SK-N-SH (cell line): ENCODE measurements around the gene TMEM232. TPM values are rescaled to one million over a fixed set of nuclear protein-coding genes. Genes with fewer than 3 reads are reported as not detected.
A peak's percentile ranks its signal among the peaks of the same experiment; 100 is the strongest.

ENCODE experiments used
- CTCF ChIA-PET: fragments of 300-600, 350-600 bp; formaldehyde crosslinking; extraction: SDS; loops from one replicate; lab custom pipeline; 2021; lab: Yijun Ruan, JAX
- POLR2A ChIA-PET: fragments of 350-600 bp; sonication (Branson Sonifier 250); formaldehyde crosslinking; extraction: SDS; loops from one replicate; lab custom pipeline; 2020; ENCODE audit warnings: antibody characterized with exemption, inconsistent platforms; lab: Yijun Ruan, JAX
- DNase-seq: peaks from one replicate; pipeline ENCODE4 v3.0.0; 2012
- H2AFZ ChIP-seq: fragments of 200-600 bp; sonication (generic); 2 replicates; pipeline ENCODE4 v1.8.1; 2016; ENCODE audit warnings: antibody characterized with exemption, mild to moderate bottlenecking, low read depth
- H3F3A ChIP-seq: fragments of 200-600 bp; sonication (generic); replicated peaks from 2 replicates; pipeline ENCODE3; 2016; ENCODE audit warnings: antibody characterized with exemption, mild to moderate bottlenecking; ENCODE audit not compliant: insufficient read depth
- H3K27ac ChIP-seq, 2 experiments: fragments of 200-500 bp in 1 of 2; fragments of 200-600 bp in 1 of 2; sonication (Bioruptor generic) in 1 of 2; sonication (generic), shearing (Covaris generic) in 1 of 2; 2 replicates each; pipeline versions ENCODE4 v1.5.1 to v1.6.1; 2014 to 2016; ENCODE audit warnings: low read depth in 2 of 2, inconsistent platforms in 1 of 2, low read length in 1 of 2, mild to moderate bottlenecking in 1 of 2, mixed read lengths in 1 of 2
- H3K27me3 ChIP-seq: fragments of 200-600 bp; sonication (generic), shearing (Covaris generic); 2 replicates; pipeline ENCODE4 v1.6.1; 2016; ENCODE audit warnings: mixed run types; ENCODE audit not compliant: insufficient read depth
- H3K36me3 ChIP-seq, 2 experiments: fragments of 200-500 bp in 1 of 2; fragments of 200-600 bp in 1 of 2; sonication (Bioruptor generic) in 1 of 2; sonication (generic) in 1 of 2; replicated peaks in 1 of 2; 2 replicates each; pipeline versions ENCODE3 to v1.5.1; 2014 to 2016; ENCODE audit warnings: low read length in 1 of 2, mild to moderate bottlenecking in 1 of 2; ENCODE audit not compliant: insufficient read depth in 2 of 2, control insufficient read depth in 1 of 2
- H3K4me1 ChIP-seq, 2 experiments: fragments of 200-500 bp in 1 of 2; fragments of 200-600 bp in 1 of 2; sonication (Bioruptor generic) in 1 of 2; sonication (generic), shearing (Covaris generic) in 1 of 2; 2 replicates each; pipeline versions ENCODE4 v1.5.1 to v1.6.1; 2014 to 2016; ENCODE audit warnings: low read depth in 1 of 2, low read length in 1 of 2, mixed run types in 1 of 2; ENCODE audit not compliant: insufficient read depth in 2 of 2, control insufficient read depth in 1 of 2
- H3K4me2 ChIP-seq: fragments of 200-600 bp; sonication (generic), shearing (Covaris generic); 2 replicates; pipeline ENCODE4 v1.6.1; 2017; ENCODE audit warnings: mixed run types
- H3K4me3 ChIP-seq, 2 experiments: fragments of 200-500 bp in 1 of 2; fragments of 200-600 bp in 1 of 2; sonication (Bioruptor generic) in 1 of 2; sonication (generic), shearing (Covaris generic) in 1 of 2; 2 replicates each; pipeline versions ENCODE4 v1.5.1 to v1.8.1; 2014 to 2016; ENCODE audit warnings: low read depth in 2 of 2, inconsistent platforms in 1 of 2, low read length in 1 of 2, mild to moderate bottlenecking in 1 of 2, mixed read lengths in 1 of 2, moderate library complexity in 1 of 2
- H3K79me2 ChIP-seq: fragments of 200-600 bp; sonication (generic); 2 replicates; pipeline ENCODE4 v1.8.1; 2017; ENCODE audit warnings: mild to moderate bottlenecking; ENCODE audit not compliant: insufficient read depth
- H3K9ac ChIP-seq: fragments of 200-600 bp; sonication (generic); 2 replicates; pipeline ENCODE4 v1.6.1; 2017; ENCODE audit warnings: mixed run types
- H3K9me2 ChIP-seq: fragments of 200-600 bp; sonication (generic); 2 replicates; pipeline ENCODE4 v1.6.1; 2017; ENCODE audit warnings: mixed run types
- H3K9me3 ChIP-seq: fragments of 200-600 bp; sonication (generic); 2 replicates; pipeline ENCODE4 v1.6.1; 2017; ENCODE audit warnings: mixed run types, mild to moderate bottlenecking, moderate library complexity
- H4K20me1 ChIP-seq: fragments of 200-600 bp; sonication (generic); 2 replicates; pipeline ENCODE4 v1.6.1; 2017; ENCODE audit warnings: mild to moderate bottlenecking, mixed run types; ENCODE audit not compliant: insufficient read depth
- CHD2 ChIP-seq: fragments of 150-350 bp; IDR thresholded peaks from 2 replicates; pipeline ENCODE4 v1.6.1; 2018; ENCODE audit warnings: low read length; ENCODE audit not compliant: partially characterized antibody
- ELF1 ChIP-seq: IDR thresholded peaks from 2 replicates; pipeline ENCODE4 v1.4.0; 2012
- EP300 ChIP-seq, 2 experiments: IDR thresholded peaks; 2 replicates each; pipeline versions ENCODE4 v1.4.0 to v1.6.1; 2012; ENCODE audit warnings: borderline replicate concordance in 1 of 2, low read depth in 1 of 2, low read length in 1 of 2
- FOSL2 ChIP-seq: IDR thresholded peaks from 2 replicates; pipeline ENCODE4 v1.4.0; 2012; ENCODE audit warnings: low read depth, mild to moderate bottlenecking, moderate library complexity, borderline replicate concordance
- FOXJ3 ChIP-seq: sonication (generic); formaldehyde crosslinking; IDR thresholded peaks from 2 replicates; pipeline ENCODE4 v1.5.1; 2020; ENCODE audit warnings: mild to moderate bottlenecking, missing genetic modification reagents
- FOXM1 ChIP-seq: IDR thresholded peaks from 2 replicates; pipeline ENCODE4 v1.4.0; 2012; ENCODE audit warnings: low read depth, mild to moderate bottlenecking
- GABPA ChIP-seq: IDR thresholded peaks from 2 replicates; pipeline ENCODE4 v1.4.0; 2012; ENCODE audit warnings: low read depth, mild to moderate bottlenecking
- JUND ChIP-seq: IDR thresholded peaks from 2 replicates; pipeline ENCODE4 v1.4.0; 2012
- MEF2A ChIP-seq: IDR thresholded peaks from 2 replicates; pipeline ENCODE4 v1.4.0; 2012; ENCODE audit warnings: low read depth, borderline replicate concordance
- MXI1 ChIP-seq: IDR thresholded peaks from 2 replicates; pipeline ENCODE4 v1.6.1; 2012; ENCODE audit warnings: mild to moderate bottlenecking, low read depth, low read length, improper control_type of control experiment
- NFIC ChIP-seq: IDR thresholded peaks from 2 replicates; pipeline ENCODE4 v1.4.0; 2012; ENCODE audit warnings: borderline replicate concordance
- NRF1 ChIP-seq: IDR thresholded peaks from 2 replicates; pipeline ENCODE4 v1.6.1; 2012; ENCODE audit warnings: low read depth, mild to moderate bottlenecking, low read length
- RXRA ChIP-seq: IDR thresholded peaks from 2 replicates; pipeline ENCODE4 v1.4.0; 2012; ENCODE audit warnings: low read depth, mild to moderate bottlenecking, borderline replicate concordance
- SIN3A ChIP-seq: IDR thresholded peaks from 2 replicates; pipeline ENCODE4 v1.6.1; 2012; ENCODE audit warnings: low read depth, mild to moderate bottlenecking, low read length, moderate library complexity, borderline replicate concordance
- SMC3 ChIP-seq: IDR thresholded peaks from 2 replicates; pipeline ENCODE4 v1.6.1; 2012; ENCODE audit warnings: low read depth, low read length, improper control_type of control experiment
- TCF12 ChIP-seq: IDR thresholded peaks from 2 replicates; pipeline ENCODE4 v1.4.0; 2012
- YY1 ChIP-seq: IDR thresholded peaks from 2 replicates; pipeline ENCODE4 v1.4.0; 2012; ENCODE audit warnings: low read depth, mild to moderate bottlenecking
- WGBS: methylation state at CpG from one replicate; pipeline ENCODE4 v1.1.6; 2017; ENCODE audit warnings: low lambda C conversion rate; 5-methylcytosine and 5-hydroxymethylcytosine counted together
- polyA plus RNA-seq, 3 experiments: library from polyadenylated mRNA; depleted of rRNA; stranded (reverse); fragments of >200 nt; gene quantifications; 2 replicates each; pipeline ENCODE4 v1.2.3, GENCODE V29; 2012
- TF ChIP-seq, protein P1 (sequence below): fragments of 150-350 bp; IDR thresholded peaks from 2 replicates; pipeline ENCODE4 v1.6.1; 2016; ENCODE audit warnings: mild to moderate bottlenecking, low read depth, low read length
- TF ChIP-seq, protein P2 (sequence below): IDR thresholded peaks from 2 replicates; pipeline ENCODE4; 2012
- TF ChIP-seq, protein P3 (sequence below): IDR thresholded peaks from 2 replicates; pipeline ENCODE4 v1.4.0; 2012; ENCODE audit warnings: low read depth, borderline replicate concordance
- TF ChIP-seq, protein P4 (sequence below): IDR thresholded peaks from 2 replicates; pipeline ENCODE4 v1.4.0; 2012; ENCODE audit warnings: low read depth
- TF ChIP-seq, protein P5 (sequence below): IDR thresholded peaks from 2 replicates; pipeline ENCODE4 v1.6.1; 2012; ENCODE audit warnings: mild to moderate bottlenecking, low read depth, low read length, moderate library complexity

The TMEM232 gene
- polyA plus RNA-seq, 1 of the 3 experiments (the other 2 are of a cell fraction), result 0.66 TPM

DNA sequence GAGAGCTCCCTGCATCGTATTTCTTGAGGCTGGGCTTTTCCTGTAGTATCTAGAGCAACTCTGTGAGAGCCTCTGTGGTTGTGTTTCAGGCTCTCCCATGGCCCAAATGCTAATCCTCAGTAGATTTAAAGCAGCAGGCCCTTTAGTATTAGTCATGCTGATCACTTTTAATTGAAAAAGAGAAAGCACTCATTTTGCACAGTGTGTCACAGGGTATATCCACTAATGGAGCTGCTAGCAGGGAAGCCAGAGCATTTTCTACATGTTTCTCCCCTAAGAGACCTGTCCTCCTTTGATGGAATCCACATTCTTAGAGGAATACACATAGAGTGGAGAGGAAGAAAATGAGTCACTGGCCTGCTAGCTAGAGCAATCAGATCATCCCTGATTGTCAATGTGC lies 348.5 kb downstream of the TMEM232 start (continued):
- TF ChIP-seq, protein P1, sequence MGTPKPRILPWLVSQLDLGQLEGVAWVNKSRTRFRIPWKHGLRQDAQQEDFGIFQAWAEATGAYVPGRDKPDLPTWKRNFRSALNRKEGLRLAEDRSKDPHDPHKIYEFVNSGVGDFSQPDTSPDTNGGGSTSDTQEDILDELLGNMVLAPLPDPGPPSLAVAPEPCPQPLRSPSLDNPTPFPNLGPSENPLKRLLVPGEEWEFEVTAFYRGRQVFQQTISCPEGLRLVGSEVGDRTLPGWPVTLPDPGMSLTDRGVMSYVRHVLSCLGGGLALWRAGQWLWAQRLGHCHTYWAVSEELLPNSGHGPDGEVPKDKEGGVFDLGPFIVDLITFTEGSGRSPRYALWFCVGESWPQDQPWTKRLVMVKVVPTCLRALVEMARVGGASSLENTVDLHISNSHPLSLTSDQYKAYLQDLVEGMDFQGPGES, result no peak
- TF ChIP-seq FOSL2 (peak; percentile 92), EP300 (IDR thresholded peaks at IDR 0.05; ENCODE audit: borderline replicate concordance in 1 of 2, low read depth in 1 of 2, low read length in 1 of 2) (peak; percentile 58 to 90; a peak in 3 of 4 replicates), NFIC (peak; percentile 64; the same call in 1 of the 2 replicates), CHD2 (no peak), NRF1 (no peak), MXI1 (no peak), MEF2A (no peak), JUND (peak; percentile 84; the same call in 1 of the 2 replicates), TCF12 (peak; percentile 90), GABPA (no peak), YY1 (no peak), SMC3 (no peak), FOXJ3 (CRISPR knock-in tag) (no peak), ELF1 (no peak), FOXM1 (no peak)
- TF ChIP-seq, protein P2, sequence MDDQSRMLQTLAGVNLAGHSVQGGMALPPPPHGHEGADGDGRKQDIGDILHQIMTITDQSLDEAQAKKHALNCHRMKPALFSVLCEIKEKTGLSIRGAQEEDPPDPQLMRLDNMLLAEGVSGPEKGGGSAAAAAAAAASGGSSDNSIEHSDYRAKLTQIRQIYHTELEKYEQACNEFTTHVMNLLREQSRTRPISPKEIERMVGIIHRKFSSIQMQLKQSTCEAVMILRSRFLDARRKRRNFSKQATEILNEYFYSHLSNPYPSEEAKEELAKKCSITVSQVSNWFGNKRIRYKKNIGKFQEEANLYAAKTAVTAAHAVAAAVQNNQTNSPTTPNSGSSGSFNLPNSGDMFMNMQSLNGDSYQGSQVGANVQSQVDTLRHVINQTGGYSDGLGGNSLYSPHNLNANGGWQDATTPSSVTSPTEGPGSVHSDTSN, result peak; percentile 91
- TF ChIP-seq, protein P3, sequence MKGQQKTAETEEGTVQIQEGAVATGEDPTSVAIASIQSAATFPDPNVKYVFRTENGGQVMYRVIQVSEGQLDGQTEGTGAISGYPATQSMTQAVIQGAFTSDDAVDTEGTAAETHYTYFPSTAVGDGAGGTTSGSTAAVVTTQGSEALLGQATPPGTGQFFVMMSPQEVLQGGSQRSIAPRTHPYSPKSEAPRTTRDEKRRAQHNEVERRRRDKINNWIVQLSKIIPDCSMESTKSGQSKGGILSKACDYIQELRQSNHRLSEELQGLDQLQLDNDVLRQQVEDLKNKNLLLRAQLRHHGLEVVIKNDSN, result no peak

DNA sequence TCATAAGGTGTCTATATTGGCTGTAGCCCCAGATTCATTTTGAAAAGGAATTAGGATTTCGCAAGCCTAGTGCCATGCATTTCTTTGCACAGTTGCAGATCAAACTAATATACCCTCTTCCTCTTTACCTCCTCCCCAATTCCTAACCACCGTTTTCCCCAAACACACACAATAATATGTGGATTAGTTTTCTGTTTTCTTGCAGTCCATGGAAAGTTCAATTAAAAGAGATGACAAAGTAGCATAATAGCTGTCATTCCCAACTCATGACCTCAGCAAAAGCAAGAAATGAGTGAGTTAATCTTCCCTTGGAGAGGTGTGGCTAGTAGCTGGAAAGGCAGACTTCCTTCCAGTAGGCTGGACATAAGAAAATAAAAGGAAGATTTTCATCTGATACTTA lies 349.1 kb downstream of the TMEM232 start:
- Histone ChIP-seq H3K27me3 (no peaks in the 10 kb centered on the region), H2AFZ (no peak overlapping the region), H3K9me3 (no peaks in the 10 kb centered on the region), H3K27ac (peak overlapping the region; percentile 88 to 91; a peak in 3 of 4 replicates), H3K9me2 (no peaks in the 10 kb centered on the region), H3K79me2 (no peaks in the 10 kb centered on the region), H3K36me3 (no peaks in the 10 kb centered on the region), H3K4me3 (no peak overlapping the region; a peak in 1 of 4 replicates), H4K20me1 (no peaks in the 10 kb centered on the region), H3F3A (peaks cover 22% of the 10 kb centered on the region), H3K4me2 (peak overlapping the region; percentile 35; the same call in 1 of the 2 replicates), H3K4me1 (peaks cover 0 to 22% of the 10 kb centered on the region in 2 experiments), H3K9ac (peak overlapping the region; percentile 32; the same call in 1 of the 2 replicates)
- TF ChIP-seq JUND, result peak; percentile 44; the same call in 1 of the 2 replicates
- no peak for TF ChIP-seq NRF1
- TF ChIP-seq RXRA, result no peak
- TF ChIP-seq, protein P4, sequence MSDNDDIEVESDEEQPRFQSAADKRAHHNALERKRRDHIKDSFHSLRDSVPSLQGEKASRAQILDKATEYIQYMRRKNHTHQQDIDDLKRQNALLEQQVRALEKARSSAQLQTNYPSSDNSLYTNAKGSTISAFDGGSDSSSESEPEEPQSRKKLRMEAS, result no peak
- TF ChIP-seq, protein P2, result peak; percentile 57
- TF ChIP-seq FOXJ3 (CRISPR knock-in tag), result no peak
- TF ChIP-seq, protein P5, sequence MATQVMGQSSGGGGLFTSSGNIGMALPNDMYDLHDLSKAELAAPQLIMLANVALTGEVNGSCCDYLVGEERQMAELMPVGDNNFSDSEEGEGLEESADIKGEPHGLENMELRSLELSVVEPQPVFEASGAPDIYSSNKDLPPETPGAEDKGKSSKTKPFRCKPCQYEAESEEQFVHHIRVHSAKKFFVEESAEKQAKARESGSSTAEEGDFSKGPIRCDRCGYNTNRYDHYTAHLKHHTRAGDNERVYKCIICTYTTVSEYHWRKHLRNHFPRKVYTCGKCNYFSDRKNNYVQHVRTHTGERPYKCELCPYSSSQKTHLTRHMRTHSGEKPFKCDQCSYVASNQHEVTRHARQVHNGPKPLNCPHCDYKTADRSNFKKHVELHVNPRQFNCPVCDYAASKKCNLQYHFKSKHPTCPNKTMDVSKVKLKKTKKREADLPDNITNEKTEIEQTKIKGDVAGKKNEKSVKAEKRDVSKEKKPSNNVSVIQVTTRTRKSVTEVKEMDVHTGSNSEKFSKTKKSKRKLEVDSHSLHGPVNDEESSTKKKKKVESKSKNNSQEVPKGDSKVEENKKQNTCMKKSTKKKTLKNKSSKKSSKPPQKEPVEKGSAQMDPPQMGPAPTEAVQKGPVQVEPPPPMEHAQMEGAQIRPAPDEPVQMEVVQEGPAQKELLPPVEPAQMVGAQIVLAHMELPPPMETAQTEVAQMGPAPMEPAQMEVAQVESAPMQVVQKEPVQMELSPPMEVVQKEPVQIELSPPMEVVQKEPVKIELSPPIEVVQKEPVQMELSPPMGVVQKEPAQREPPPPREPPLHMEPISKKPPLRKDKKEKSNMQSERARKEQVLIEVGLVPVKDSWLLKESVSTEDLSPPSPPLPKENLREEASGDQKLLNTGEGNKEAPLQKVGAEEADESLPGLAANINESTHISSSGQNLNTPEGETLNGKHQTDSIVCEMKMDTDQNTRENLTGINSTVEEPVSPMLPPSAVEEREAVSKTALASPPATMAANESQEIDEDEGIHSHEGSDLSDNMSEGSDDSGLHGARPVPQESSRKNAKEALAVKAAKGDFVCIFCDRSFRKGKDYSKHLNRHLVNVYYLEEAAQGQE, result no peak
- no peak for TF ChIP-seq SIN3A
- TF ChIP-seq FOSL2, result 0 out of 2 replicates have a peak, but pooled peaks have one; percentile 13
- POLR2A ChIA-PET, result no interaction called here
- CTCF ChIA-PET, result no interaction called here
- no peak for DNase-seq
- 60% methylated on average over 2 of the region's 2 CpGs for WGBS
